Esophagus squamous epithelium (tissue), 5 donors: ENCODE results near the gene DENND10. TPM values are rescaled to one million over a fixed set of nuclear protein-coding genes. Genes with fewer than 3 reads are reported as not detected.

Experiments used
- DNase-seq: peaks from one replicate; lab custom pipeline; 2025; lab: John Stamatoyannopoulos, UW
- H3K27ac ChIP-seq, 4 donors: fragments of 200-600 bp; sonication (generic); one replicate each; pipeline ENCODE4 v1.5.1; 2016 to 2019; ENCODE audit warnings: mild to moderate bottlenecking in 1 of 4
- H3K27me3 ChIP-seq, 4 donors: fragments of 200-600 bp; sonication (generic); 1 replicate in 3 of 4; 2 replicates in 1 of 4; pipeline versions ENCODE4 v1.5.1 to v1.6.0; 2017 to 2021; ENCODE audit warnings: antibody characterized with exemption in 1 of 4
- H3K36me3 ChIP-seq, 3 donors: fragments of 200-600 bp; sonication (generic); one replicate each; pipeline ENCODE4 v1.5.1; 2016 to 2019
- H3K4me1 ChIP-seq, 3 donors: fragments of 200-600 bp; sonication (generic); one replicate each; pipeline ENCODE4 v1.5.1; 2017 to 2019
- H3K4me3 ChIP-seq, 4 donors: fragments of 200-600 bp; sonication (generic); 1 replicate in 3 of 4; 2 replicates in 1 of 4; pipeline ENCODE4 v1.5.1; 2016 to 2019; ENCODE audit warnings: mild to moderate bottlenecking in 2 of 4, moderate library complexity in 1 of 4
- H3K9me3 ChIP-seq, 3 donors: fragments of 200-600 bp; sonication (generic); one replicate each; pipeline ENCODE4 v1.5.1; 2016 to 2019
- CTCF ChIP-seq, 6 experiments: fragments of 450-650 bp in 4 of 6; fragments of 200-600 bp in 2 of 6; sonication (generic) in 2 of 6; IDR thresholded peaks; one replicate each; pipeline ENCODE4 v1.5.1; 2016 to 2019; ENCODE audit warnings: antibody characterized with exemption in 6 of 6, mild to moderate bottlenecking in 4 of 6, moderate library complexity in 4 of 6
- POLR2A ChIP-seq, 4 donors: fragments of 450-650 bp; IDR thresholded peaks; one replicate each; pipeline ENCODE4 v1.6.1; 2017; ENCODE audit warnings: antibody characterized with exemption in 4 of 4, mild to moderate bottlenecking in 4 of 4, moderate library complexity in 3 of 4
- WGBS, 2 donors: methylation state at CpG; one replicate each; pipeline ENCODE4 v1.1.5; 2018; 5-methylcytosine and 5-hydroxymethylcytosine counted together
- intact Hi-C: fragments of 100-400 bp; cut with DNase I; formaldehyde crosslinking; loops from one replicate; pipeline ENCODE4 v1.15.0; 2022
- total RNA-seq, 4 donors: library from RNA; depleted of rRNA; stranded (reverse); fragments of >200 nt; gene quantifications; one replicate each; pipeline ENCODE4 v1.1.0, GENCODE V29; 2016
- donor health status: DM: yes; HTN: yes; CAD: no.

Gene DENND10
- total RNA-seq, 4 donors from 2014 or later, result 20.8 to 43.6 (median 37.1) TPM

GRCh38 chr10:119167041-119167440 is 63.1 kb downstream of the DENND10 start:
- intact Hi-C loops, result no loop called here
- Histone ChIP-seq H3K27ac (peak overlapping the region in 2 of 4 donors; percentile 93 to 94), H3K4me3 (no peak overlapping the region), H3K9me3 (no peaks in the 10 kb centered on the region), H3K36me3 (peaks cover 7 to 60% (median 31%) of the 10 kb centered on the region in 3 donors), H3K4me1 (peaks cover 7 to 34% (median 16%) of the 10 kb centered on the region in 3 donors), H3K27me3 (no peaks in the 10 kb centered on the region)
- no peak for TF ChIP-seq CTCF (IDR thresholded peaks at IDR 0.05)
- no peak for TF ChIP-seq POLR2A (IDR thresholded peaks at IDR 0.05)
- 83 to 85% methylated on average over 8 of the region's 8 CpGs for WGBS, 2 donors
- no peak for DNase-seq

- WGBS, 2 donors, result 62 to 71% methylated on average over 2 of the region's 2 CpGs
- H3K4me1 ChIP-seq, result peaks cover 0 to 37% (median 15%) of the 10 kb centered on the region in 3 donors
- no peaks in the 10 kb centered on the region for H3K27me3 ChIP-seq
- TF ChIP-seq POLR2A (IDR thresholded peaks at IDR 0.05) (no peak), CTCF (IDR thresholded peaks at IDR 0.05) (no peak)
- intact Hi-C loops, result loop anchor here (10.0 kb wide), 1 partner anchor 129 kb away; no protein-coding TSS in a partner anchor
- DNase-seq, result no peak
- no peak overlapping the region for H3K4me3 ChIP-seq
- H3K9me3 ChIP-seq, result no peaks in the 10 kb centered on the region
- H3K36me3 ChIP-seq, result peaks cover 11 to 77% (median 29%) of the 10 kb centered on the region in 3 donors
- H3K27ac ChIP-seq, result no peak overlapping the region
These were observed 70.2 kb downstream of the DENND10 start for GRCh38 chr10:119174109-119174508.

GRCh38 chr10:119176166-119176565 is 72.3 kb downstream of the DENND10 start:
- H3K27me3 ChIP-seq, result no peaks in the 10 kb centered on the region
- TF ChIP-seq POLR2A (IDR thresholded peaks at IDR 0.05) (no peak), CTCF (IDR thresholded peaks at IDR 0.05) (no peak)
- H3K27ac ChIP-seq, result peak overlapping the region; percentile 11 to 90 (median 67)
- no peak for DNase-seq
- 70 to 83% methylated on average over 6 of the region's 6 CpGs for WGBS, 2 donors
- H3K4me3 ChIP-seq, result no peak overlapping the region
- peaks cover 0 to 42% (median 15%) of the 10 kb centered on the region in 3 donors for H3K4me1 ChIP-seq
- no peaks in the 10 kb centered on the region for H3K9me3 ChIP-seq
- H3K36me3 ChIP-seq, result peaks cover 11 to 57% (median 13%) of the 10 kb centered on the region in 3 donors
- intact Hi-C loops, result loop anchor here (10.0 kb wide), 1 partner anchor 131 kb away; no protein-coding TSS in a partner anchor

- Histone ChIP-seq H3K4me1 (peaks cover 0 to 42% (median 15%) of the 10 kb centered on the region in 3 donors), H3K27me3 (no peaks in the 10 kb centered on the region), H3K4me3 (peak overlapping the region; percentile 64 to 89 (median 72)), H3K36me3 (peaks cover 0 to 40% (median 0%) of the 10 kb centered on the region in 3 donors), H3K9me3 (no peaks in the 10 kb centered on the region), H3K27ac (peak overlapping the region; percentile 89 to 96 (median 90))
- intact Hi-C loops, result loop anchor here (10.0 kb wide), 1 partner anchor 133 kb away; no protein-coding TSS in a partner anchor
- TF ChIP-seq CTCF (IDR thresholded peaks at IDR 0.05) (no peak), POLR2A (IDR thresholded peaks at IDR 0.05) (no peak)
- 15 to 18% methylated on average over 15 to 21 of the region's 21 CpGs for WGBS, 2 donors
- DNase-seq, result no peak
These were observed 73.9 kb downstream of the DENND10 start for GRCh38 chr10:119177708-119178371.
